ENCODE data around the gene GCGR.
"Not testable (repeated sequence)": the region's sequence is repeated elsewhere in the genome, so short reads cannot be mapped to it uniquely, and the experiment has no call there.

GCGR gene

GRCh38 chr17:81832608-81833159 is 28.7 kb downstream of the GCGR start:
- peak in 2 of 14 donors; percentile 48 to 59 for DNase-seq

- DNase-seq = peak; percentile 14 to 95 (median 84)
These were observed 29.4 kb downstream of the GCGR start, which contains the start of gene MCRIP1 for GRCh38 chr17:81833160-81833920. TSS of gene MCRIP1 (minus strand) at chr17:81833291. CDS start at chr17:81824506, 8,785 bp downstream.

DNA sequence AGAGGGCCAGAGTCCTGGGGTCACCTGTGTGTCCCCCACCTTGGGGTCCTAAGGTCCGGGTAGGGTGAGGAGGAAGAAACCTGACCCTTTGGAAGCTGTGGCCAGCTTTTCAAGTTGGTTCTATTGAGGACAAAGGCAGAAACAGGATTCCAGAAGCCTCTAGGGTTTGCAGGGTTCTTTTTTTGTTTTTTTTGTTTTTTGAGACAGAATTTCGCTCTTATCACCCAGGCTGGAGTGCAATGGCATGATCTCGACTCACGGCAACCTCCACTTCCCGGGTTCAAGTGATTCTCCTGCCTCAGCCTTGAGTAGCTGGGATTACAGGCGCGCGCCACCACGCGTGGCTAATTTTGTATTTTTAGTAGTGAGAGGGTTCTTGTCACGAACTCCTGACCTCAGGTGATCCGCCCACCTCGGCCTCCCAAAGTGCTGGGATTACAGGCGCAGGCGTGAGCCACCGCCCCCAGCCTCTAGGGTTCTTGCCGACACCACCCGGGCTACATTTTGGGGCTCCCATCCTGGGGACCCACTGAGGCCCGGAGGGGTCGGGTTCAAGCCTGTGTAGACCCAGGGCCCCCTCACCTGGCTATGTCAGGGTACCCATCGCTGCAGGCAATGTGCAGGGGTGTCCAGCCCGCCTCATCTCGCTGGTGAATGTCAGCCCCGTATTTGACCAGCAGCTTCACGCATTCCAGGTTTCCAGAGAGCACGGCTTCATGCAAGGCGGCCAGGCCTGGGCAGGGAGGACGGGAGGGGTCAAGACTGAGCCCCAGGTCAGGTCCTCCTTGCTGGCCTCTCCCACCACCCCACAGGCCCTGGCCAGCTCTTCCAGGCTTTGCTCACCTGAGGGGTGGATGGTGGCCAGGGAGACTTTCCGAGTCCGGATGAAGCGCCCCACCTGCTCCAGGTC is 30.2 kb downstream of the GCGR start:
- no peak for DNase-seq

DNA sequence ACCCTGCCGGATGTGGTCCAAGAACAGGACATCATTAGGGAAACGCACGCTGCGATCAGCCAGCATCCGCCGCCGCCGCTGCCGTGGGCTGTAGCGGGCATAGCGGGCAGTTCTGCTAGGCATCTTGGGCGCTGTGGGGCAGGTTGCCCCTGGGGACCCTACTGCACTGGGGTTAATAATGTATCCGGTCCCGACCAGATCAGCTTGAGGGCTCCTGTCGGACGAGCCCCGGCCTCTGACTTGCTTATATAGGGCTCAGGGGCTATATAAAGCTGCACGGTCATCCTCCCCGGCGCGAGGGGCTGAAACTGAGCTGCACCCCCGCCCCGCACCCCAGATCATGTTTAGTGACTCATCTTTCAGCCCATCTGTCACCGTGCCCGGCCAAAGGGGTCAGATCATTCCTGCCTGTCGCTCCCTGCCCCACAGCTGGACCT is 30.9 kb downstream of the GCGR start, which contains the start of gene PPP1R27:
Gene PPP1R27, minus strand, starts transcription at position 220 of the 437 bp plus-strand sequence. Its CDS starts 97 bp downstream, at position 123.
- no peak for DNase-seq

GRCh38 chr17:81837641-81838040 is 33.7 kb downstream of the GCGR start:
- DNase-seq = no peak

DNA sequence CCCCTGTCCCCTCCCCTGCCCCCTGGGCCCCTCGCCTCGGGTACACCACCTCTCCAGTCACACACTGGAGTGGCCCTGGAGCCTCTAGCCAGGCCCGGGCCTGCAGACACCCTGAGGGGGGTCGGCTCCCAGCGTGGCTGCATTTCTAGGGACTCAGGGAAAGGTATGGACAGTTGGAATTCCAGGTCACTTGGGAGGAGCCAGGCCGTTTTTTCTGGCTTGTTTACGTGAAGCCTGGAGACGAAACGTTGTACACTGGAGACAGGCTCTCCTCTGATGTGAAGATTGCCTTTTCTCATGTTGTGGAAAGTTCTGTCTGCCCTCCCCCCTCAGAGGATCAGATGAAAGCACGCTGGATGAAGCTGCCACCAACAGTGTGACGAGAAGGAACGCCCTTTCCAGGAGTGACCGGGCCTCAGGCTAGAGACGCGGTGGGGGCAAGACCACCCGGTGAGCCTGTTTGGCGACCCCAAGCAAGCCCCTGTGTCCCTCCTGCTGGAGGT is 34.9 kb downstream of the GCGR start:
- no peak for DNase-seq

GRCh38 chr17:81839301-81839700 is 35.4 kb downstream of the GCGR start:
- DNase-seq = no peak

DNA sequence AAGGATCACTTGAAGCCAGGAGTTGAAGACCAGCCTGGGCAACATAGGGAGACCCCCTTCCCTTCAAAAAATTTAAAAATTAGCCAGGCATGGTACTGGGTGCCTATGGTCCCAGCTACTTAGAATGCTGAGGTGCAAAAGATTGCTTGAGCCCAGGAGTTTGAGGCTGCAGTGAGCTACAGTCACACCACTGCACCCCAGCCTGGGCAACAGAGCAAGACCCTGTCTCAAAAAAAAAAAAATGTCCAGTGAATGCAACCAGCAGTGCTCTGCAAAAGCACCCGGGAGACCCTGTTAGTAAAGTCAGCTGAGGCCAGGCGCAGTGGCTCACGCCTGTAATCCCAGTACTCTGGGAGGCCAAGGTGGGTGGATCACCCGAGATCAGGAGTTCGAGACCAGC is 36.1 kb downstream of the GCGR start:
- not testable (repeated sequence) for DNase-seq

GRCh38 chr17:81840826-81841778 is 37.2 kb downstream of the GCGR start:
- no peak for DNase-seq

- no peak for DNase-seq
These were observed 37.9 kb downstream of the GCGR start for GRCh38 chr17:81841866-81842265.

GRCh38 chr17:81842378-81842724 is 38.4 kb downstream of the GCGR start:
- no peak for DNase-seq

DNA sequence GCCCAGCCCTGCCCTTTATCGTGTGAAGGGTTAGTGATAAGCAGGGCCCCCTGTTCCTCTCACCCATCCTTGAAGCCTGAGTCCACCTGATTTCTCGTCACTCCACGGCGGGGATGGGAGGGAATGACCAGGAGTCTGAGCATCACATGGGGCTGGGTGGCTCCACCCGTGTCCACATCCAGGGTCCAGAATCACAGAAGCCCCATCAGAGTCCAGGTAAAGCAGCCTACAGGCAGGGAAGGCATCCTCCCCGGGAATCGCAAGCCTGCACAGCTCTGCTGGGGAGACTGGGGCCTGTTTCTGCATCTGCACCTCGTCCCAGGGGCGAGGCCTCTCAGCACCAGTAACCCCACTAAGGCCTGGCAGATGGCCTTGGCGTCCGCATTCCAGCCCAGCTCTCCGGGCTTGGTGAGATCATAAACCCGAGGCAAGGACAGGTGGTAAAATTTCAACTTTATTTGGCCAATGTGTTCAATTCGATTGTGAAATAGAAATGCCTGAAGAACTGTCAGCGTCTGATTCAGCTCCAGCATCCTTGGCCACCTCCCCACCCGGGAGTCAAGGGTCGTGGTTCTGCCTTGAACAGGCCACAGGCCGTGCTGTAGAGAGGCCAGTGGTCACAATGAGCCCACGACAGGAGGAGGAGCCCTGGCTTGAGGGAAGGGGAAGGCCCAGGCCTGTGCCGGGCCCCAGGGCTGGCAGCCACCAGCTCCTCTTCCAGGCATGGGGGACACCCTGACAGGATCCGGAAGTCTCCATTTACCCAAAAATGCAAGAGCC is 39.0 kb downstream of the GCGR start:
- DNase-seq = no peak

GRCh38 chr17:81843713-81844326 is 39.9 kb downstream of the GCGR start:
- no peak for DNase-seq

GRCh38 chr17:81844327-81844851 is 40.4 kb downstream of the GCGR start:
- no peak for DNase-seq

DNA sequence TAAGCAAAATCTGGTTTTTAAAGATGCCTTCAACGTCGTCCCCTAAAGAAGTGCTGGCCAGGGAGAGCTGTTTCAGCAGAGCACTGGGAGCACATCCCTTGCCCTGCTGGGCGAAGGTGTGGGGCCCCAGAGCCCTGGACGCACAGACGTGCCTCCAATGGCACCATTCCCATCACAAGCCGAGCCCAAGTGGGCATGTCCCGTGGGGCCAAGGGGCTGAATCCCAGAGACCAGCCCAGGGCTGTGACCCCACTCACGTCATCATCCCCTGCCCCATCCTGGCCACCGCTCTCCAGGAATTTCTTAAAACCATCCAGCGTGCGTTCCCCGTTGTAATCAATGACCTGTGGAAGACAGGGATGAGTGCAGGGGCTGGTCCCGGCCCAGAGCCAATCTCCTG is 40.9 kb downstream of the GCGR start:
- no peak for DNase-seq

GRCh38 chr17:81845361-81845760 is 41.4 kb downstream of the GCGR start:
- DNase-seq = no peak

DNA sequence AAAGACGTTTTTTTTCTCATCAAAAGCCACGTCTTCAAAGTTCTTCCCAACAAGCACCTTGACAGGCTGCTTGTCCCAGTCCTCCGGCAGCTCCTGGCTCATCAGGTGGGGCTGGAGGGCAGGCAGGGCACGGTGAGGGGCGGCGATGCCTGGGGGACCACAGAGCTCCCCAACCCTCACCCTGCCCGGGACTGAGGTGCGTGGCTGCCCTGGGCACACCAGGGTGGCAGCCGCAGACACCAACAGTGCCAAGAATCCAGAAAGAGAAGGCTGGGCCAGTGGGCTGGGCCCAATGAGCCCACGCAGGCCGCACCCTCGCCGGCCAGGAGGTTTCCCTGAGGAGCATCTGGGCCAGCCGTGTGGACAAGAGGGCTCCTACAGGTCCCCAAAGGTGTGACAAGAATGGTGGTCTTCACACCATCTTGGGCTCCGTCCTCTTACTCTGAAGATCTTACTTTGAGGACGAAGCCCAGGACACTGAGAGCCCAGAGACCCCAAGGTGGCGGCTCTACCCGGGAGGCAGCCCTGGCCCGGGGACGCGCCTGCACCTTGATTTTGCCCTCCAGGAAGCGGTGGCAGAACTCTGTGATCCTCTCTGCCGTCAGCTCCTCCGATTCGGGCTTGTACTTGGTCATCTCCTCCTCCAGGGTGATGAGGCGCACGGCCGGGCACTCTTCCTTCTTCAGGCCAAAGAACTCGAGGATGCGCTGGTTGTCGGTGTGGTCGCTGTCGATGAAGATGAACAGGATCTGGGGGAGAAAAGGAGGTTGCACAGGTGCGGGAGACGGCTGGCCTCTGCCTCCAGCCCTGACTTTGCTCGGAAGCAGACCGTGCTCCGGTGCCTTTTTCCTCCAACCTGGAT is 42.2 kb downstream of the GCGR start:
- no peak for DNase-seq

- no peak for DNase-seq
These were observed 43.1 kb downstream of the GCGR start for GRCh38 chr17:81846743-81847689.
